Measurements from ENCODE around the gene ECEL1.

Gene ECEL1

GRCh38 chr2:232521959-232522622 lies 34.5 kb upstream of the ECEL1 start:
- DNase-seq, result peak; percentile 79

DNA sequence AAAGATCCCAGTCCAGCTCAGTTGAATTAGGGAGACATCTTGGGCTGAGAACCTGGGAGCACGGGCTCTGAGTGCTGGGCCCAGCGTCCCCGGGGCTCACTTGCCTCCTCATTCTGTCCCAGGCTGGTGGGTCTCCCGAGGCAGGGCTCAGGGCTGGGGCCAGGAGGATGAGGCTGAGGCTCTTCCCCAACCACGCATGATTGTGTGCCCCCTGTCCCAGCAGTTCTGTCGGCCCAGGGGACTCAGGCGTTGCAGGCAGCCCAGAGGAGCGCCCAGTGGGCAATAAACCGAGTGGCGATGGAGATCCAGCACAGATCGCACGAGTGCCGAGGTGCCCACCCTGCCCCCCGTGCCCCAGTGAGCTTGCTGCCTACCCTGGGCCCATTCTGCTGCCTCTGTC lies 33.5 kb upstream of the ECEL1 start:
- no peak for DNase-seq

DNA sequence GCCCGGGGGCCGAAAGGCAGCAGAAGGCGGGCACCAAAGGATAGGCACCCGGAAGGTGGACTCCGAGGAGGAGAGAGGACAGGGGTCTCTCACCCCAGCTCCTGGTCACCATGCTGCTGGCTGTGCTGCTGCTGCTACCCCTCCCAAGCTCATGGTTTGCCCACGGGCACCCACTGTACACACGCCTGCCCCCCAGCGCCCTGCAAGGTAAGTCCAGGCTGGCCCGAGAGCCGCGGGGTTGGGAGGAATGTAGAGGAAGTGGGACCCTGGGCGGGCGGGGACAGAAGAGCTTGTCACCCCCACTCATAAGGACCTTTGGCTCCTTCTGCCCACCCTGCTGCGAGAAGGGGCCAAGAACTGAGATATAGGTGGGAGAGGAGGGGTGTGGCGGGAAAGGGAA lies 32.9 kb upstream of the ECEL1 start:
- DNase-seq, result no peak

GRCh38 chr2:232519581-232520438 lies 32.2 kb upstream of the ECEL1 start, which contains the start of gene PRSS56:
TSS of gene PRSS56 (plus strand) at chr2:232520388. CDS start at chr2:232520599, 211 bp downstream.
- no peak for DNase-seq

GRCh38 chr2:232518844-232519243 lies 31.2 kb upstream of the ECEL1 start:
- no peak for DNase-seq

DNA sequence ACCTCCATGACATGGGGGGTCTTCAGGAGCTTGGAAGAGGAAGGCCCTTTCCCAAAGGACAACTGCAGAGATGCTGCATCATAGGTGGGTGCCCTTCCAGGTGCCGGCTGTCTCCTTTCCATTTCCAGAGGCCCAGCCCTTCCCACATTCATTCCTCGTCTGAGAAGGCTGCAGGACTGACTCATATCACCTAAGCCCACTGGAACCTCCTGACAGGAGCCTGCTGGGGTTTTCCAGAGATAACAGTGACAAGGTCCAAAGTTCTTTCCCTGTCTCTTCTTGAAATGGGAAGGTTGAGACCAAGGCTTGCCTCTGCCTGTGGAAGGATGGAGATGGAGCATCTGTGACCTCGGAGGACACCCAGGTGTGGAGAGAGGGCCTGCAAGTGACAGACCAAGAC lies 28.9 kb upstream of the ECEL1 start:
- DNase-seq, result no peak

- no peak for DNase-seq
Observed at GRCh38 chr2:232515639-232516038, 28.0 kb upstream of the ECEL1 start.

DNA sequence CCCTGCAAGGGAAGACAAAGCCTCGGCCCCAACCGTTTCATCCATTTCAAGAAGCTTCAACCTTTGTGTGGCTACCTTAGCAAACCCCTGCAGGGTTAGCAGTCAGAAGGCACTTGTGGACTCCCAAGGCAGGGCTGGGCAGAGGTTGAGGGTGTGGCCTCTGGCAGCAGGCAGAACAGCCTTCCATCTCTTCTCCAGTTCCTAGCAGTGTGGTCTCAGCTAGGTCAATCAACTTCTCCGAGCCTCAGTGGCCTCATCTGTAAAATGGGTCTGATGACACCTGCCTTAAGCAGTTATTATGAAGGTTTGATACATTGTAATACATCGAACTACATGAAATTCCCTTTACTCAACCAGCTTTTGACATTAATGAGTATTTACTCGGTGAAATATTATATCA lies 25.7 kb upstream of the ECEL1 start:
- no peak for DNase-seq

GRCh38 chr2:232512602-232513001 lies 25.0 kb upstream of the ECEL1 start:
- no peak for DNase-seq

DNA sequence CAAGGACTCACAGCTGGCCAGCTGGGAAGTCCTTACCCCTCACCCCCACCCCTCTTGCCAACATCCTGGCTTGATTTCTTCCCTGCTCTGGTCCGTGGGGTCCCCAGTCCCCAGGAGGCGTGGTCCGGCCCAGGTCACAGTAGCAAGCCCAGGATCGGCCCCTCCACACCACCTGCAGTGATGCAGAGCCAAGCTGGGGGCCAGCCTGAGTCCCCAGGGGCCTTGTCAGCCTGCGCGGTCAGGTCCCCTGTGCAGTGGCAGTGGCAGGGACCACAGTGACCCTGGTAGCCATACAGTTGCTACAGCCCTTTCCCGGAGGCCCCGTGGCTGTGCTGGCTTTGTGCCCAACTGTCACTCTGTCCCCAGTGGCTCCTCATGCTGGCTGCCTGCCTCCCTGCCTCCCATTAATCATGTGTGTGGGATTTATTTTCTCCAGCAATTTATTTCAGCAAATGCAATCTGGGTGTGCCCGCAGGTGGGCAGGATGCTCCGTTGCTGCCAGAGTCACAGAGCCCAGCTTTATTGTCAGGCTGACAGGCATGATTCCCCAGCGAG lies 23.8 kb upstream of the ECEL1 start:
- no peak for DNase-seq

DNA sequence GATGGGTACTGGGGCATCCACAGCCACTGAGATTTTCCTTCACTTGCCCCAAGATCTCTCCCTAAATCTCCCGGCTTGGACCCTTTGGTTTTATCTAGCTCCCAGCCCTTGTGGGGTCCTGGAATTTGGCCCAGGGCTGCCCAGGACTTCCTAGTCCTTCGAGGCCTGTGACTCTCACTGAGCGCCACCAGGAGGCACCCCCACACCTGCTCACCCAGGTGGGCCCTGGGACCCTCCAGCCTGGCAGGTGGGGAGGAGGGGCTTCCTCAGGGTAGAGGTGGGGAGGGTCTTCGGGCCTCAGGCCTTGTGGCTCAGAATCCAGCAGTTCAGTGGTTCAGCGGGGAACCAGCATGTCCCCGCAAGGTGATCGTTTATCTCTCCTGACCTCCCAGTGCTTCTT lies 20.6 kb upstream of the ECEL1 start:
- DNase-seq, result no peak

DNA sequence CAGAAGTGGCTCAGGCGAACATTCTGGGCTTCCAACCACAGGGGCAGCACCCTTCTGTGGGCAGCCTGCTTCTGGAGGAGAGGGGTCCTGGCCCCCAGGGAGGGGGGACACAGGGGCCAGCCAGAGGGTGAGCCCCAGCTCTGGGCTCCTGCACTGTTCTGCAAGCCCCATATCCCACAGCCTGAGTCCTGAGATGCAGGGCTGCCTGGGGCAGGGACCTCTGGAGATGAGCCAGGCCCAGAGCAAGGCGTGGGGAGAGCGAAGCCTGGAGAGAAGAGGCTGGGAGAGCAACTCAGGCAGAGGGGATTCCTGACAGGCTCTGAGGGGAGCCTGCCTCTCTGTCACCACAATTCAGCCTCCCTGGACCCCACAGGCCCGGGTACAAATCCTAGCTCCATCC lies 19.1 kb upstream of the ECEL1 start:
- DNase-seq, result no peak

GRCh38 chr2:232505856-232506255 lies 18.2 kb upstream of the ECEL1 start:
- DNase-seq, result no peak

DNA sequence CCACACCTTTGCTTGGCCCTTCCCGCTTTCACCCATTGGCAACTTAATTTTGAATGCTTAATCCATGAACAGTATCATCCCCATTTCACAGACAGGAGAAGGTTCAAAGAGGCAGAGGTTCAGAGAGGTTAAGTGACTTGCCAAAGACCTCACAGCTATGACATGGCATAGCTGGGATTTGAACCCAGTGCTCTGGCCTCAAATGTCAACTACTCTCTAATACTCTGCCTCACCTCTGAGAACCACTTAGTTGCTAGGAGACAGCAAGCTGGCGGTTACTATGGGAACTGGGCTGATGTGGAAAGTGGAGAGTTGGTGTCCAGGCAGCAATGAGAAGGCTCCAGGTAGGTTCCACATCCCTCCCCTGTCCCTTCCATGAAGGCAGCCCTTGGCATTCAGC lies 16.8 kb upstream of the ECEL1 start:
- no peak for DNase-seq

DNA sequence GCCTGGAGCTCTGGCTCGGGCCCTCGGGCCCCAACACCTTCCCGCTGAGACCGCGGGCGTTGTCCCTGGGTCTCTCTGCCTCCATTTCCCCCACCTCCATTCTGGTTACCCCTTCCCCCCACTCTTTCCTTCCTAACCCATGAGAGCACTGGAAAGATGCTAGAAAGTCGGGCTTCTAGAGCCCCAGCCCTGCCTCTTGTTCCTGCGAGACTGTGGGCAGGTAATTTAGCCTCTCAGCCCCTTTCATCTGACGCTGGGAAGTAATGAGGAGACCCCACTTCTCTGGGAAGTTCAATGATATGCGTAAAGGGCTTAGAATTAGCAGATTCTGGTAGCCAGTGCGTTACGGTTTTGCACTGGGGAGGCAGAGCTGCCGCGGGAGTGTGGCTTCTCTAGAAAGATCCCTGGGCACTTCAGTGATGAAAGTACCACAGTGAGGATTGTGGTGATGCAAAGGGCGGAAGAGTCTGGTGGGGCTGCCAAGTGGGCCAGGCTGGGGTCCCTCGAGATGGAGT lies 16.2 kb upstream of the ECEL1 start:
- no peak for DNase-seq

DNA sequence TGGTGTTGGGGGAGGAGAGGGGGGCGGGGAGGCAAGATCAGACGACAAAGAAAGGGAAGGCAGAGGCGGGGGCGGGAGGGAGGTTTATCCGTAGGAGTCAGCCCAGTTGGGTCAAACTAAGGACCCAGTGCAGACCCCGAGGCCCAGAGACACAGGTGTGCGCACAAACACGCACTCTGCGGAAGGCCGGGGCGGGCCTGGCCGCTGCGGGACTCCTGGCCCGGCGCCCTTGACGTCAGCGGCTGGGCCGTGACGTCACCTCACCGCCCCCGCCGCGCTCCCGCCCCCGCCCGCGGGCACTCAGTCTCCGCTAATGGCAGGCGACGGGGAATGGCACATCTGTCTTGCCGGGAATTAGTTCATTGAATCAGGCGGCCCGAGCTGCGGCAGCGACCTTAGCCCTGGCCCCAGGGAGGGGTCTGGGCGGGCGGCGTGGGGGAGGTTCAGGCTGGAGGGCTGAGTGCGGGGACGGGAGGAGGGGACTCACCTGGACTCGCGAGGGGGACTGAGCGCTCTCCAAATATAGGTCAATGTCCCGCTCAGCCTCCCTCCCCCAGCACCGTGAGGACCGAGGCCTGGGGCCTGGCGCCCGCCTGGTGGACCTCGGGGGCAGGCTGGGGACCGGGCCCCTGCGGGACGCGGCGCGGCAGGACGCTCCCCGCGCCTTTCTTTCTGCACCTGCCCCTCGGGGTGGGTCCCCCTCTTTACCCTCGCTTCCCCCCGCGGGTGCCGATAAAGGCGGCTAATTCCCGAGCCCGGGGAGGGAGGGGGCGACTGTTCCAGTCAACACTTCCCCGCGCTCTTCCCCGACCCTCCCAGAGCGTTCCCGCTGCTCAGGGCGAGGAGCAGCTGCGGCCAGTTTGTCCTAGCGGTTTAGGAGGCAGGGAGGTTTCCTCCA lies 15.5 kb upstream of the ECEL1 start:
- peak; percentile 71 for DNase-seq

DNA sequence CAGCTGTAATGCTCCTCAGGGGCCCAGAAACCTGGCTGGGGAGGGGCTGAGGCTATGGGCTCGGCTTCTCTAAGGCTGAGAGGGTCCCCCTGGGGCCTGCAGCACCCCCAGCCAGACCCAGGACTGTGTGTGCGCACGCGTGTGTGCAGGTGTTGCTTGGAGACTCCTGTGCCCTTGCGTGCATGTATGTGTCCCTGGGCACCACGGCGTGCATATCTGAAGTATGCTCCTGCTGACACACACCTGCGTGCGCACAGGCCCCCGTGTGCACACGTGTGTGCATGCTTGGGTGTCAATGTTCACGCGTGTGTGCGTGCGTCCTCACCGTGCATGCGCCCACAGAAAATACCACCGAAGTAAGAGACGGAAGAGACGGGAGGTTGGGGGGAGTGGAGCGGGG lies 14.9 kb upstream of the ECEL1 start:
- no peak for DNase-seq

- DNase-seq, result no peak
Observed at GRCh38 chr2:232501794-232502390, 14.3 kb upstream of the ECEL1 start.

GRCh38 chr2:232501331-232501771 lies 13.7 kb upstream of the ECEL1 start:
- no peak for DNase-seq

DNA sequence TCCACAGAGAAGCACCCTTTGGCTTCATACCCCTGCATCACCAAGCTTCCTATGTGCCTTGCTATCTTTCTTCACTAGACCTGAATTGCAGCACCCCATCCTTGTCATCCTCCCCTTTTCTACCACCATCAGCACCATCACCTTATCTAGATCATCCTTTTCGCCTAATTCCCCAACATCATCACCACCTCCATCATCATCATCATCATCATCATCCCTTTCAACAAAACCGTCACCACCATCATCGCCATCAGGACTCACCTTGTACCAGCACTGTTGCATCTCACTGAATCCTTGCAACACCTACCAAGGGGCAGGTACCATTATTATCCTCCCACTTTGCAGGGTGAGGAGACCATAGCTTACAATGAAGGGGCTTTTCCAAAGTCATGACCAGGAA lies 10.8 kb upstream of the ECEL1 start:
- DNase-seq, result no peak

- DNase-seq, result no peak
Observed at GRCh38 chr2:232497348-232497747, 9.7 kb upstream of the ECEL1 start.
